Calu3 (cell line): Measurements from ENCODE around the gene SUSD5. TPM values are rescaled to one million over a fixed set of nuclear protein-coding genes. Genes with fewer than 3 reads are reported as not detected.

Experiments used
- BruUV-seq: library from RNA; stranded (reverse); fragments of 400-500 nt; replicated peaks from 2 replicates; lab custom pipeline; 2021; lab: Mats Ljungman, UMichigan
- CTCF ChIA-PET: fragments of 300-600 bp; sonication (Branson Sonifier 250); formaldehyde crosslinking; loops from one replicate; lab custom pipeline; 2022; ENCODE audit warnings: antibody characterized with exemption; lab: Charles Lee
- DNase-seq: peaks from one replicate; pipeline ENCODE4 v3.0.0; 2022
- H3K27ac Mint-ChIP-seq: one replicate; pipeline ENCODE4 v1.8.0; 2022; ENCODE audit warnings: mixed read lengths; ENCODE audit not compliant: unreplicated experiment
- H3K27me3 Mint-ChIP-seq: one replicate; pipeline ENCODE4 v1.8.0; 2022; ENCODE audit warnings: mixed read lengths; ENCODE audit not compliant: unreplicated experiment
- H3K36me3 Mint-ChIP-seq: one replicate; pipeline ENCODE4 v1.8.0; 2022; ENCODE audit warnings: mild to moderate bottlenecking, moderate library complexity, mixed read lengths; ENCODE audit not compliant: insufficient read depth, unreplicated experiment
- H3K4me1 Mint-ChIP-seq: one replicate; pipeline ENCODE4 v1.8.0; 2022; ENCODE audit warnings: mild to moderate bottlenecking, low read depth, mixed read lengths; ENCODE audit not compliant: unreplicated experiment
- H3K4me3 Mint-ChIP-seq: one replicate; pipeline ENCODE4 v1.8.0; 2022; ENCODE audit warnings: mild to moderate bottlenecking, low read depth, moderate library complexity, mixed read lengths; ENCODE audit not compliant: unreplicated experiment
- H3K9me3 Mint-ChIP-seq: one replicate; pipeline ENCODE4 v1.8.0; 2022; ENCODE audit warnings: low read depth, mixed read lengths; ENCODE audit not compliant: unreplicated experiment
- intact Hi-C: fragments of 100-400 bp; cut with micrococcal nuclease; formaldehyde crosslinking; loops from one replicate; pipeline ENCODE4 v1.10.0; 2022; ENCODE audit not compliant: unreplicated experiment
- total RNA-seq: library from RNA; stranded (reverse); gene quantifications from 2 replicates; pipeline ENCODE4 v1.2.3, GENCODE V29; 2022
- TF ChIP-seq, protein P1 (sequence below): fragments of 200-600 bp; IDR thresholded peaks from one replicate; pipeline ENCODE4 v1.8.0; 2022; ENCODE audit warnings: antibody characterized with exemption; ENCODE audit not compliant: unreplicated experiment

The SUSD5 gene
- total RNA-seq, 1 experiment from 2014 or later, result 0.21 TPM

DNA sequence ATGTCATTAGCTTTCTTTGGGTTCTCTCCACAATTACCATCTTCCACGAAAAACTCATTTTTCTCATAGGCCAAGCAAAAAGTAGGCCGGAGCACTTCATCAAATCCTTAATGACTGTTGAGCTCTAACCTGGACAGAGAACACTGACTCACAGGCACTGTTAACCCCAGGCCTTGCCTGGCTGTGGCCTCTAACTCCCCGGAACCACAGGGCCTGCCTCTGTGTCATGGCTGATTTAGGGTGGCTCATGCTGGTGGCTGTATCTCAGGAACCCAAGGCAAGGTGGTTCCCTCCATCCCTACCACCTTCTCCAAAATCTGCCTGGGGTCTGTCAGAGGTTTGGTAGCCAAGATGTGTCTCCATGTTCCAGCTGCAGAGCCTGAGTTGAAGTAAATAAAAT lies 101.1 kb downstream of the SUSD5 start:
- no peaks in the 10 kb centered on the region for H3K27me3 Mint-ChIP-seq
- H3K4me1 Mint-ChIP-seq, result no peaks in the 10 kb centered on the region
- no peak overlapping the region for H3K4me3 Mint-ChIP-seq
- TF ChIP-seq, protein P1, sequence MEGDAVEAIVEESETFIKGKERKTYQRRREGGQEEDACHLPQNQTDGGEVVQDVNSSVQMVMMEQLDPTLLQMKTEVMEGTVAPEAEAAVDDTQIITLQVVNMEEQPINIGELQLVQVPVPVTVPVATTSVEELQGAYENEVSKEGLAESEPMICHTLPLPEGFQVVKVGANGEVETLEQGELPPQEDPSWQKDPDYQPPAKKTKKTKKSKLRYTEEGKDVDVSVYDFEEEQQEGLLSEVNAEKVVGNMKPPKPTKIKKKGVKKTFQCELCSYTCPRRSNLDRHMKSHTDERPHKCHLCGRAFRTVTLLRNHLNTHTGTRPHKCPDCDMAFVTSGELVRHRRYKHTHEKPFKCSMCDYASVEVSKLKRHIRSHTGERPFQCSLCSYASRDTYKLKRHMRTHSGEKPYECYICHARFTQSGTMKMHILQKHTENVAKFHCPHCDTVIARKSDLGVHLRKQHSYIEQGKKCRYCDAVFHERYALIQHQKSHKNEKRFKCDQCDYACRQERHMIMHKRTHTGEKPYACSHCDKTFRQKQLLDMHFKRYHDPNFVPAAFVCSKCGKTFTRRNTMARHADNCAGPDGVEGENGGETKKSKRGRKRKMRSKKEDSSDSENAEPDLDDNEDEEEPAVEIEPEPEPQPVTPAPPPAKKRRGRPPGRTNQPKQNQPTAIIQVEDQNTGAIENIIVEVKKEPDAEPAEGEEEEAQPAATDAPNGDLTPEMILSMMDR, result no peak
- no TSS peak for BruUV-seq
- no peak overlapping the region for H3K27ac Mint-ChIP-seq
- no peak for DNase-seq
- no peaks in the 10 kb centered on the region for H3K9me3 Mint-ChIP-seq
- H3K36me3 Mint-ChIP-seq, result peaks cover 16% of the 10 kb centered on the region
- intact Hi-C loops, result no loop called here
- CTCF ChIA-PET, result no interaction called here

DNA sequence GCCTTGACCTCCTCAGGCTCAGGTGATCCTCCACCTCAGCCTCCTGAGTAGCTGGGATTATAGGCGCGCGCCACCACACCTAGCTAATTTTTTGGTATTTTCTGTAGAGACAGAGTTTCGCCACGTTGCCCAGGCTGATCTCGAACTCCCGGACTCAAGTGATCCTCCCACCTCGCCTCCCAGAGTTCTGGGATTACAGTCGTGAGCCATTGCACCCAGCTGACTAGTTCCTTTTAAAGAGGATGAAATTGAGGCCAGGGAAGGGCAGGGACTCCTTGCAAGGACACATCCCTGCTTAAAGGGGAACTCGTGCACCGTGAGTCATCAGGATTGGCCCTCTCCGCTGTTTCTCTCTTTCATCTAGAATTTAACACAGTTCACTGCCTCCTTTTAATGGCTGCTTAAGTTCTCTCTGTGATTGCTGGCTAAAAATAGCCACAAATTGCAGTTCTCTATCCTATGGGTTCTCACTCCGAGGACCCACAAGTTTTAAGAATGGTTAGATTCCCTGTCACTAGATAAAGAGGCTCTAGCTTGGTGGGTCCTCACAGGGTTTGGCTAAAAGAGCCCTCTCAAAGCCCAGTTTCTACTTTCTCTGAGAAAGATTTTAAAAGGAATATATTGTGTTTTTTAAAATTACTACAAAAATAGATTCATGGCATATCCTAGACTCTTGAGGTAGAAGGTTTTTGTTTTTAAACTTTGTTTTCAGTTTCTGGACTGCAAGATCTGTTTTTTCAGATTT lies 103.4 kb downstream of the SUSD5 start:
- BruUV-seq, result no TSS peak
- no peak for DNase-seq
- Mint-ChIP-seq H3K4me1 (no peaks in the 10 kb centered on the region), H3K27ac (no peak overlapping the region), H3K4me3 (peak overlapping the region; percentile 97), H3K36me3 (peaks cover 16% of the 10 kb centered on the region), H3K9me3 (no peaks in the 10 kb centered on the region), H3K27me3 (no peaks in the 10 kb centered on the region)
- TF ChIP-seq, protein P1, result no peak
- CTCF ChIA-PET, result no interaction called here
- intact Hi-C loops, result no loop called here

- no TSS peak for BruUV-seq
- intact Hi-C loops, result no loop called here
- CTCF ChIA-PET, result interaction anchor here (1.6 kb wide), 1 partner anchor 258 kb away, joined by 4 read pairs; no protein-coding TSS in a partner anchor
- H3K27me3 Mint-ChIP-seq, result no peaks in the 10 kb centered on the region
- H3K27ac Mint-ChIP-seq, result no peak overlapping the region
- H3K4me3 Mint-ChIP-seq, result peak overlapping the region; percentile 97
- peaks cover 16% of the 10 kb centered on the region for H3K36me3 Mint-ChIP-seq
- DNase-seq, result no peak
- TF ChIP-seq, protein P1, result no peak
- H3K9me3 Mint-ChIP-seq, result no peaks in the 10 kb centered on the region
- H3K4me1 Mint-ChIP-seq, result no peaks in the 10 kb centered on the region
These were observed 104.0 kb downstream of the SUSD5 start for GRCh38 chr3:33114622-33115023.

GRCh38 chr3:33113772-33114621 lies 104.6 kb downstream of the SUSD5 start, which contains the start of gene CRTAP:
TSS of gene CRTAP (plus strand) at chr3:33114014. CDS start at chr3:33114078, 64 bp downstream.
- CTCF ChIA-PET, result interaction anchor here (0.6 to 1.6 kb wide), 2 partner anchors 259 to 738 kb away, joined by 3 to 4 read pairs; no protein-coding TSS in a partner anchor
- H3K4me3 Mint-ChIP-seq, result peak within 1 kb of the TSS; percentile 97
- no TSS peak for BruUV-seq
- H3K36me3 Mint-ChIP-seq, result peaks cover 16% of the 10 kb centered on the region
- TF ChIP-seq, protein P1, result no peak
- H3K27ac Mint-ChIP-seq, result no peak within 1 kb of the TSS
- no peaks in the 10 kb centered on the region for H3K27me3 Mint-ChIP-seq
- peak; percentile 94 for DNase-seq
- H3K4me1 Mint-ChIP-seq, result no peaks in the 10 kb centered on the region
- intact Hi-C loops, result no loop called here
- H3K9me3 Mint-ChIP-seq, result no peaks in the 10 kb centered on the region
